GM19193 (cell line): Measurements from ENCODE around the gene ADH1A.

Experiments
- POLR2A ChIP-seq: IDR thresholded peaks from 4 replicates; pipeline ENCODE4 v1.6.1; 2011; ENCODE audit not compliant: insufficient read depth, insufficient read length; ENCODE audit errors: extremely low read depth

ADH1A gene

DNA sequence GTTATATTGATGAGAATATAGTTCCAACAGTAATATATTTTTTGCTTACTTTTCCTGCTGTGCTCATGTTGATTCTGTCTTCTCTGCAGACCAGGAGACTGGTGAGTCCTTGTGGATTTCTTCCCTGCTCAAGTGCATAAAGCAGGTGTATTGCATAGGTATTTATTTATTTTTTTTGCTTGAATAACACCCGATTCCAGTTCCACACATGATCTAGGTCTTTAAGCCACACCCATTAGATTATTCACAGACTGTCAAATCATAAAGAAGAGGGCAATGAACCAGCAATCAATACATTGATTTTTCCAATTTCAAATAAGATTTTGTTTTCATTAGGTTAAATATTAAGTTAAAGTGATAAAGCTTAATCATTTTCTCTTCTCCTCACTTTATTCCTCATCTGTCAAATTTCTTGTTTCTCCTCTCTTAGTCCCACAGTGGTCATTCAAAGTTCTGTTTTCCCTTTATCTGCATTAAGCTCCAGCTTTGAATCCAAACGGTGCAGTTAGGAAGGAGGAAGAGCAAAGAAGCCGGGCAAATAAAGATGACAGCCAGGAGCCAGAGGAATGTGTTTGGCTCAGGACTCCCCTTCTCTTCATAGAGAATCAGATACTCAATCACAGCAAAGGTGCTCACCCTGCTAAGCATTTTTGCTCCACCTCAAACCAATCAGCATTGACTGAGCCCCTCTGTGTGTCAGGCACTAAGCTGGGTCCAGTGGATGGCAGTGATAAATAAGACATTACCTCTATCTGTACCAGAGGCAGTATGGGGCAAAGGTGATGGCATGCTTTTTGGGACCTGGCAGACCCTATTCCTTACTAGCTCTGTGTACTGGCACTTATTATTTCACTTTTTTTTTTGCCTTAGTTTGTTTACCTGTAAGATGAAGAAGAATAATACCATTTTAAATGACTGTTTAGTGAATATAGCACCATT is at the start of gene ADH1A:
ADH1A (minus strand) TSS at position 138 of the 939 bp plus-strand sequence; CDS start at position 67, 71 bp downstream.
- no peak for TF ChIP-seq POLR2A

DNA sequence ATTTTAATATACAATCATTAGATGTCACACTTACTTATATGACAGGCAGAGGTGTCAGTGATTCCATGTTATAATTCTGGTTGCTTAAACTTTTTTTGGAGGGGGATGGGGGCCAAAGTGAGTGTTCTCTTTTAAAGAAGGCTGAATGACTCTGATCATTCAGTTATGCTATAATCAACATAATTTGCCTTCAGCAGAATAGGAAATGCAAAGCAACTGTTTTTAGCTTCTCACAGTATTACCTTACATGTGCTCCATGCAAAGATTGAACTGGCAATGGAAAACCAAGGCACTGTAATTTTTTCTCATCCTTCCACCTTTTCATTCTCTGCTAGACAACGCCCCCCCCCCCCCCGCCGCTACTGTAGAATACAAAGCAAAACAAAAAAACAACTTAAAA is 48.4 kb upstream of the ADH1A start:
- no peak for TF ChIP-seq POLR2A

DNA sequence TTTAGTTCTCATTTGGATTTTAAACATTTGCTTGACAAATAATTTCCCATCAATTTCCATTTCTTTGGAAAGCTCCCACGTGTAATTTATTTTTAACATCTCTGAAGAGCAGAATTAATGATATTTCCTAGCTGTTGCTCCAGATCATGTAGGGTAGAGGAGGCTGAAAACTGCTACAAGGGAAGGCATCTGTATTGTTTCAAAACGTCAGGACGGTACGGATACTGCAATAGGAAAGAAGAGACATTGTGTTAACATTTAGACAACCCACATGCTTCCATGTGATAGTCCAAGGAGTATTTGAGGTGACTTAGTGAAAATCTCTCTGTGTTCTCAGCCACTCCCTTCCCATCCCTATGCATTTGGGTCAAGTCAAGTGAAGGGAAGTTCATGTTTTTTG is 45.8 kb upstream of the ADH1A start:
- no peak for TF ChIP-seq POLR2A

DNA sequence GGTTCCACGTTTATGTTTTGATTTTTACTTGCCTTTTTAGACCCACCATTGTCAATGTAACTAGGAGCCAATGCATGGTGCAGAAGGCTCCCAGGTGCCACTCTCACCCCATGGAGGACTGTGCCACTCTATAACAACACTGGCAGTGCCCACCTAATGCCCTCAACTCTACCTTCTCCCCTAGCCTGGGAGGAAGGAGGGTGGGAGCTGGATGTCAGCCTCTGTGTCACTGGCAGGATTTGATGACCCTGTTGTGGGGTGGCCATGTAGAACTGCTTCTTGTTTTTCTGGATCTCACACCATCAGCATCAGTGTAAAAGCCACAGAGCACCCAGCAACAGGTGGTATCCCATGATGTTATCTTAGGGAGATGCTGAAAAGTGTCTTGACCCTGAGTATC is 44.1 kb upstream of the ADH1A start:
- TF ChIP-seq POLR2A: no peak

DNA sequence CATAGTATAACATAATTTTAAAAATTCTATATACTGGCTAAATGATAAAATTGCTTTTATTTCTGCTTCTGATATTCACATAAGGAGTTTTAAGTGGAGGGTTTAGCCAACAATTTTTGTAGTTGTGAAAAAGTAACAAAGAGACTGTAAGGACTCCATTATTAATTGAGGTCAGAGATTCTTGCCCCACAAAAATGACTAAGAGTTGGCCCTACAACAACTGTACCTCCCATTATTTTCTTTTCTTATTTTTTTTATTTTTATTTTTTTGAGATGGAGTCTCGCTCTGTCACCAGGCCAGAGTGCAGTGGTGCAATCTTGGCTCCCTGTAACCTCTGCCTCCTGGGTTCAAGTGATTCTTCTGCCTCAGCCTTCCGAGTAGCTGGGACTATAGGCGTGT is 39.9 kb upstream of the ADH1A start:
- TF ChIP-seq POLR2A: no peak

DNA sequence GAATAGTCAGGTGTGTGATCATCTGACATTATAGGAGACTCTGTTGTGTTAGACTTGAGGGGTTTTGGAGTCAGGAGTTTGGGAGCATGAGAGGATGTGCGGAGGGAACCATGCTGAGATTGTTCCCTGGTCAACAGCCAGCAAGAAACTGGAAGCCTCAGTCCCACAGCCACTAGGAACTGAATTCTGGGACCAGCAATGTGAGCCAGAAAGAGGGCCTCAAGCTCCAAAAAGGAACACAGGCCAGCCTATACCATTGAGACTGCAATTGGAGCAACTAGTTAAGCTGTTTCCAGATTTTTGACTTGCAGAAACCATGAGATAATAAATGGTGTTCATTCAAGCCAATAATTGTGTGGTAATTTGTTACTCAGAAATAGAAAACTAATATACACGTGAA is 39.1 kb upstream of the ADH1A start:
- no peak for TF ChIP-seq POLR2A

DNA sequence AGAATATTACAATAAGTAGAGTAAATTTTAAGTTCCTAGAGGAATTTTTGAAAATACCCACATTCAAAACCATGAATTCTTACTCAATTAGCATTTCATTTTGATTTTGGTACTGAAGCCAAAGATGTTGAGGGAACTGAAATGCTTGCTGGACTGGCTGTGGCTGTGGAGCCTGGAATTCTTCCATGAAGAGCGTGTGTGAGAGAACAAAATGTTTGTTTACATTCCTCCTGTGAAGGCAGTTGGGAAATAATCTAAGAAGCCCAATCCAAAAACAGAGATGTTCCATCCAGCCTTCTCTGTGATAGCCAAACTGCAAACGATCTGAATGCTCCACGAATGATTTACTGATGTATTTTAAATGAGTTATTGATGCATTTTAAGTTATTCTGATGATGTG is 34.2 kb upstream of the ADH1A start:
- no peak for TF ChIP-seq POLR2A

DNA sequence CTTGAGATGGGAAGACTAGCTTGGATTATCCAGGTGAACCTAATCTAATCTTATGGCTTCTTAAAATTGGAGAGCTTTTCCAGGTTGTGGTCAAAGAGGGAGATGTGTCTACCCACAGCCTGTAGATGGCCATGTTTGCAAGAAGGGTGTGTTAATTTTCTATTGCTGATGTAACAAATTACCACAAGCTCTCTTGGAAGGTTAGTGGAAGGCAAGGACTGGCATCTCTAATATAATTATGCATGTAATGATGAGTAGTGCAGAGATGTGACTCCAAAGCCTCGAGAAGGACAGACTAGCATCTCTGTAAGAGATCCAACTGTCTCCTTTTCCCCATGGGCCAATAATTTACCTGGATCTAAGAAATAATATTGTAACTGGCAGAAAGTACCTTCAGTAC is 33.6 kb upstream of the ADH1A start:
- TF ChIP-seq POLR2A: no peak

DNA sequence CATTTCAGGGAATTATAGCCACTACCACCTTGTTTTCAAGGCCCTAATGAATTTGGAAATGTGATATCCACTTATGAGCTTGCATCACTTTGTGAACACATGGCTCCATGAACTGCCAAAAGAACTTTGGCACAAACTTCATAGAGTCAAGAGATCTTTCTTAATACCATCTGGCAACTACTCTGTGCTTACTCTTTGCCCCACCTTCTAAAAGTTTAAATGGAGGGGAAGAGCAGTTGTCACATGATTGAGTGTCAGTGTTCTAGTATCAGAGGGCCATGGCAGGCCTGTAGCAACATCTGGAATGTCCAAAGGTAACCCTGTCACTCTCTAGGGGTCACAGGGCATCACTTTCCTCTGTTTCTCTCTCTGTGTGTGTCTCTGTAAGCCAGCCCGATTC is 33.0 kb upstream of the ADH1A start:
- TF ChIP-seq POLR2A: no peak

DNA sequence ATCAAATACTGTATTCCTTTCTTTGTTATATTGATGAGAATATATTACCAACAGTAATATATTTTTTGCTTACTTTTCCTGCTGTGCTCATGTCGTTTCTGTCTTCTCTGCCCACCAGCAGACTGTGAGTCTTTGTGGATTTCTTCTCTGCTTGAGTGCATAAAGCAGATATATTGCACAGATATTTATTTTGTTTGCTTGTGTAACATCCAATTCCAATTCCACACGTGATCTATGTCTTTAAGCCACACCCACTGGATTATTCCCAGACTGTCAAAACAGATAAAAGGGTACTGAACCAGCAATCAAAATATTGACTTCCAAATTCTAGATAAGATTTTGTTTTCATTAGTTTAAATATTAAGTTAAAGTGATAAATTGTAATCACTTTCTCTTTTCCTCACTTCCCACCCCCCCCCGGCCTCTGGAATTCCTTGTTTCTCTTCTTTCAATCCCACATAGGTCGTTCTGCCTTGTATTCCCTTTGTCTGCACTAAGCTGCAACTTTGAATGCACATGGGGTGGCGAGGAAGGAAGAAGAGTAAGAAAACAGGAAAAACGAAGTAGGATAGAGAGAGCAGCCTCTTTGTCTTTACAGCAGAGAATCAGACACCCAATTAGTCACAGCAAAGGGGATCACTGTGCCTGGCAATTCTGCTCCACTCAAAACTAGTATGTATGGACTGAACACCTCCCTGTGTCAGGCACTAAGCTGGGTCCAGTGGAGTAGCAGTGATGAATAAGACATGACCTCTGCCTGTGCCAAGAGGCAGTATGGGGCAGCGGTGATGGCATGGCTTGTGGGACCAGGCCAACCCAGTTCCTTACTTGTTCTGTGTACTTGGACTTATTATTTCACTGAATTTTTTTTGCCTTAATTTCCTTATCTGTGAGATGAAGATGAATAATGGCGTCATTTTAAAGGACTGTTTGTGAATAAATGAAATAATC is 30.7 kb upstream of the ADH1A start, which contains the start of gene ADH1B:
ADH1B (minus strand) TSS at position 161 of the 951 bp plus-strand sequence; CDS start at position 91, 70 bp downstream.
- TF ChIP-seq POLR2A: no peak

DNA sequence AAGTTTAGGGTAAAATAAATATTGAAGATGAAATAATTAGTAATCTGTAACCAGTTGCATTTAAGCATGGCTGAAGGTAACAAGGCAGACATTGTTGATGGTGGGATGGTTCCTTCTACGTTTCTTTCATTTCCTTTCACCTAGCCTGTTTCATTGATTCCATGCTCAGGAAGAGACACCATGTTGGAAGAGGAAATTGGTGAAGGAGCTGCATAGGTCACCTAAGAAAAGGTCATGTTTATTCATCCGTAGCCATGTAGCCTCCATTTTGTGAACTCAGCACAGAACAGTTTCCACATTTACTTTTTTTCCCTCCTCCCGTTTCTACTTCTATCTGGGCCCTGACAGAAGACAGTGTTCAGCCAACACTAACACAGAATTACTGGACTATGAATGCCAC is 26.6 kb upstream of the ADH1A start:
- TF ChIP-seq POLR2A: no peak

DNA sequence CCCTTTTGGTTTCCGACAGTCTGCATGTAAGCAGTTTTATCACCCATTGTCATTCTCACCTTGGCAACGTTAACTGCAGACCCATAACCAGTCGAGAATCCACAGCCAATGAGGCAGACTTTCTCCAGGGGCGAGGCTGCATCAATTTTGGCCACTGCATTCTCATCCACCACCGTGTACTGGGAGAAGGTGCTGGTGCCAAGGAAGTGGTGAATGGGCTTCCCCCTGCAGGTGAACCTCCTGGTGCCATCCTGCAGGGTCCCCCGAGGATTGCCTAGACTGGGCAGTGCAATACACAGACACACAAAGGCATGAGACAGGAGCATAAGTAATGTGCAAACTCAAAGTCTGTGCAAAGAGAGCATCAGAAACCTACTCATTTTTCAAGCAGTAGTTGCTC is 25.1 kb upstream of the ADH1A start:
- TF ChIP-seq POLR2A: no peak

DNA sequence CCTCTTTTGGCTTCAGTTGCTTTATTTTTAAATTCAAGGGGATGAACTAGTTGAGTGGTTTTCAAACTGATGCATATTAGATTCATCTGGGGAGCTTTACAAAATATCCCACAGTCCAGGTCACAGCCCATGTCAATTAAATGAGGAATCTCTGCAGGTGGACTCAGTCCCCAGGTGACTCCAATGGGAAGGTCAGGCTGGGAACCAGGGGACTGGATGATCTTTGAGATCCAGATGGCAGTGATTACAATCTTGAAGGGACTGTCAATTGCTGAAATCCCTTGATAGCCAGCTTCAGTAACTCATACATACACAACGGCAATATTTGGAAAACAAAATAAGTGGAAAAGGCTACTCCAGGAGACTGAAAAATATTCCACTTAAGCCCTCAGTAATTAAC is 23.4 kb upstream of the ADH1A start:
- no peak for TF ChIP-seq POLR2A

DNA sequence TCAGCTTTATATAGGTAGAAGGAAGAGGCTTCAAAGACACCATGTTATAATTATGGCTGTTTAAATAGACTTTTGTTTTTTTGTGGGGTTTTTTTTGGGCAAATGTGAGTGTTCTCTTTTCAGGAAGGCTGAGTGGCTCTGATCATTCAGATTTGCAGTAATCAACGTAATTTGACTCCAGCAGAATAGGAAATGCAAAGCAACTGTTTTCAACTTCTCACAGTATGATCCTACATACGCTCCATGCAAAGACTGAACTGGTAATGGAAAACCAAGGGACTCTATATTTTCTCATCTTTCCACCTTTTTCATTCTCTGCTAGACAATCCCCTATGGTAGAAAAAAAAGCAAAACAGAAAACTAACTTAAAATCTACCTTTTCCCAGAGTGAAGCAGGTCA is 19.6 kb upstream of the ADH1A start:
- no peak for TF ChIP-seq POLR2A
